HUES64 (cell line): Measurements from ENCODE around the gene ST14.

ENCODE experiments used
- H3K27ac ChIP-seq: 2 replicates; pipeline ENCODE4 v1.7.0; 2013; ENCODE audit warnings: low read depth, low read length, inconsistent platforms
- H3K27me3 ChIP-seq: 2 replicates; pipeline ENCODE4 v1.6.1; 2013; ENCODE audit warnings: mild to moderate bottlenecking, low read length; ENCODE audit not compliant: insufficient read depth
- H3K36me3 ChIP-seq: 2 replicates; pipeline ENCODE4 v1.6.1; 2013; ENCODE audit warnings: mild to moderate bottlenecking, low read length; ENCODE audit not compliant: insufficient read depth
- H3K4me1 ChIP-seq: 2 replicates; pipeline ENCODE4 v1.6.1; 2013; ENCODE audit warnings: mild to moderate bottlenecking, low read length, moderate library complexity; ENCODE audit not compliant: insufficient read depth
- H3K4me3 ChIP-seq: 2 replicates; pipeline ENCODE4 v1.5.1; 2013; ENCODE audit warnings: mild to moderate bottlenecking, low read length, moderate library complexity
- H3K9ac ChIP-seq: 2 replicates; pipeline ENCODE4 v1.6.1; 2013; ENCODE audit warnings: mild to moderate bottlenecking, low read depth, low read length
- H3K9me3 ChIP-seq: 2 replicates; pipeline ENCODE4 v1.6.1; 2013; ENCODE audit warnings: low read depth, low read length; ENCODE audit not compliant: insufficient read depth
- WGBS: fragments of 150-250, 120-280 bp; methylation state at CpG from one replicate; pipeline ENCODE4 v1.1.7; 2013; ENCODE audit warnings: missing lambda C conversion rate; 5-methylcytosine and 5-hydroxymethylcytosine counted together

ST14 gene

DNA sequence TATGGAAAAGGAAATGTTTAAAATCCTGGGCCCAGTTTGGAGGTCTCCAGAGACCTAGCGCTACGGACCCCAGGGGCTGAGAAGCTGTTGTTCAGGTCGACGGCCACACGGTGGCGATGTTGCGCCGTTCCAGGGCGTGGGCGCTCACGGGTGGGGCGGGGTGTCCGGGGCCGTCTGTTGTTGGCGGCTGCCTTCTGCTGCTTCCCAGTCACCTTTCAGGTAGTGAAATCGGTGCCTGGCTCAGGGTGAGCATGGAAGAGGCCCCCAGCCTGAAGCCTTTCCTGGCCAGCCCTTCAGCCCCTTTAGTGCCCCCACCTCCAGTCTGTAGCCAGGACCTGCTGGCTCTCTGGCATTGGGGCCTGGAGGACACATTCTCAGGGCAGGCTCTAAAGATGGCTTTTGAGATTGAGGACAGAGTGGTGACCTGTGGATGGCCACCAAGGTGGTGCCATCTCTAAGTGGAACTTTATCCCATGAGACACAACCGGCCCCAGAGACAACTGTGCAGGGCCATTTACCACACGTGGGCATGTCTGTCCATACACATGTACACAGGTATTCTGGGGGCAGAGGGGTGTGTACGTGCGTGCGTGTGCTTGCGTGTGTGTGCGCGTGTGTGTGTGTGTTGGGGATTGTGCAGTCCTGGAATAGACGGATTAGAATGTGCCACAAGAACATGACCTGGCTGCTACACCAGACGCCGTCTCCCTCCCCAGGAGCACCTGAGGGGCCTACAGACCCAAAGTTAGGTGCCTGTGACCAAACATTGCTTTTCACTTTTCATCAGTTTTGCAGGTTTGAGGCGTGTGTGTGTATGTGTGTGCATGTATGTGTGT, 53.8 kb downstream of the ST14 start:
- H3K9me3 ChIP-seq: no peaks in the 10 kb centered on the region
- H3K9ac ChIP-seq: no peak overlapping the region
- H3K36me3 ChIP-seq: no peaks in the 10 kb centered on the region
- H3K4me1 ChIP-seq: peaks cover 8% of the 10 kb centered on the region
- H3K27me3 ChIP-seq: peaks cover 3% of the 10 kb centered on the region; the same call in 1 of the 2 replicates
- no peak overlapping the region for H3K27ac ChIP-seq
- WGBS: 41% methylated on average over 28 of the region's 28 CpGs
- no peak overlapping the region for H3K4me3 ChIP-seq

DNA sequence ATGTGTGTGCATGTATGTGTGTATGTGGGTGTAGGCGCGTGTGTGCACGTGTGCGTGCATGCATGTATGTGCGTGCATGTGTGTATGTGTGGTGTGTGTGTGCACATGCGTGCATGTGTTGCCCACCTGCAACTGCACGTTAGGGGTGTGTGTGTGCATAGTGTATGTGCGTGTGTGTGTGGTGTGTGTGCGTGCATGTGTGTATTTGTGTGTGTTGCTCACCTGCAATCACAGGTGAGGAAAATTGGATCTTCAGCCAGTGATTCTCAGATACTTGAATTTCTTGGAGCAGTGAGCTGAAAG, 54.3 kb downstream of the ST14 start:
- Histone ChIP-seq H3K9me3 (no peaks in the 10 kb centered on the region), H3K9ac (no peak overlapping the region), H3K27ac (no peak overlapping the region), H3K36me3 (no peaks in the 10 kb centered on the region), H3K4me1 (peaks cover 8% of the 10 kb centered on the region), H3K27me3 (peaks cover 3% of the 10 kb centered on the region; the same call in 1 of the 2 replicates), H3K4me3 (no peak overlapping the region)
- 95% methylated on average over 9 of the region's 9 CpGs for WGBS

DNA sequence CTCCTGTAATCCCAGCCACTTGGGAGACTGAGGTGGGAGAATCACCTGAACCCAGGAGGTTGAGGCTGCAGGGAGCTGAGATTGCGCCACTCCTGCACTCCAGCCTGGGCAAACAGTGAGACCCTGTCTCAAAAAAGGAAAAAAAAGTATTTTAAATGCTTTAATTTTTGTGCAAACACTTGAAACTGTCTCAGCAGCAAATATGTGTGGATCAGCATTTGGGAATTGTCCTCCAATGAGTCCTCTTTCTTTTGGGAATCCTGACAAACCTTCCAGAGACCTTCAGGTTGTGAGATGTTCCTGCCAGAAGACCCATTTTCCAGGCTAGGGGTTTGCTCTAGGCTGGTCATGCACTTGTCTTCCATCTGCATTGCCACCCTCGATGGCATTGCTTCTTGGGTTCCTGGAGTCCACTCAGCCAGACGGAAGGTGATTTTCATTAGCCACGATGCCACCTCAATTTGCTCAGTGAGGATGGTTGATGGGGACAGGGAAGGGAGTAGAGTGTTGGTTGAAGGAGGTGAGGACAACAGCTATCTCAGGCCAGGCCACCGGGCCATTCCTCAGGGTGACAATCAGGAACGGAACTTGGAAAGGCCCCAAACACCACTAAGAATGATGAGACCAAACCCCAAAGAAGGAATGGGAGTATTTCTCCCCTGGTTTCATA, 55.4 kb downstream of the ST14 start:
- H3K4me1 ChIP-seq: peaks cover 8% of the 10 kb centered on the region
- no peak overlapping the region for H3K4me3 ChIP-seq
- no peaks in the 10 kb centered on the region for H3K36me3 ChIP-seq
- no peak overlapping the region for H3K27ac ChIP-seq
- peaks cover 3% of the 10 kb centered on the region; the same call in 1 of the 2 replicates for H3K27me3 ChIP-seq
- H3K9me3 ChIP-seq: no peaks in the 10 kb centered on the region
- 93% methylated on average over 6 of the region's 6 CpGs for WGBS
- H3K9ac ChIP-seq: no peak overlapping the region

DNA sequence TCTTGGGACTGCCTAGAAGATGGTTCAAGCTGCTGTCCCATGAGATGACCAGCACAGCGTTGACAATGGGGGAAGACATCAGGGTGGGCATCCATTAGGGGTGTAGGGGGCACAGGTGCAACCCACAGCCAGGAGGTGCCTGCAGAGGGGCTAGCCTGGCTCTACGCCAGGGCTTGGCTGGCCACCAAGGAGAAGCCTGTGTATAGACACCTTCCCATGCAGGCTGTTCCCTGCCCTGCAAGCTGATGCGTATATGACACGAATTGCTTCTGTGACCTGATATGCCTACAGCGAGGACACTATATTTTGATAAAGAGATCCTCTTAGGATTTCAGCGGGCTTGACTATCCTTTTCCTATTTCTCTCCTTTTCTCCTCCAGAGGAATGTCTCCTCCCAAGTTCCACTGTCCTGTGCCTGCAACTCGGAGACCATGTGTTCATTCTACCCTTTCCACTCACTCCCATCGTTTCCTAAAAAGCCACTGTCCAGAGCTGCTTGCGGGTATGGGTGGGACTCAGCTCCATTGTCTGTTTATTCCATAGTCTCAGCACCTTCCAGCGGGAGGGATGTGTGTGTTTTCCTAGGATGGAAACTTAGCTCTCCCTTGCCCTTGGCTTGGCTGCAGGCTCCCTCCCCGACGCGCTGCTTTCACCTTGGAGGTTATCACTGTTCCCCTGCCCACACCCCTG, 56.1 kb downstream of the ST14 start:
- WGBS: 94% methylated on average over 13 of the region's 13 CpGs
- no peak overlapping the region for H3K27ac ChIP-seq
- H3K4me1 ChIP-seq: peaks cover 8% of the 10 kb centered on the region
- no peak overlapping the region for H3K4me3 ChIP-seq
- no peaks in the 10 kb centered on the region for H3K36me3 ChIP-seq
- peaks cover 3% of the 10 kb centered on the region; the same call in 1 of the 2 replicates for H3K27me3 ChIP-seq
- no peak overlapping the region for H3K9ac ChIP-seq
- no peaks in the 10 kb centered on the region for H3K9me3 ChIP-seq

DNA sequence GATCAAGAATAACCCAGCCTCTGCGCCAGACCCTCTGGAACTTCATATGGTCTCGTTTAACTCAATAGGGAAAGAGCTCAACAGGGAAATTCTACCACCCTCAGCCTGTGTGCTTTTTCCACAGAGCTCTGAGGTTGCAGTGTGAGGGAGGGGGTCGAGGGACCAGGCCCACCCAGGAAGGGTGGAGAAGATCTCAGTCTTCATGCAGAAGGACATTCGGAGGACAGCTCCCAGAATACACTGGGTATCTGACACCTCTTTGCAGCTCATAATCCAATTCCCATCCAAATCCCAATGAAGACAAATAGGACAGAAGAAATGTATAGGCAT, 56.6 kb downstream of the ST14 start:
- Histone ChIP-seq H3K27ac (no peak overlapping the region), H3K9me3 (no peaks in the 10 kb centered on the region), H3K4me3 (no peak overlapping the region), H3K4me1 (peaks cover 8% of the 10 kb centered on the region), H3K27me3 (peaks cover 3% of the 10 kb centered on the region; the same call in 1 of the 2 replicates), H3K36me3 (no peaks in the 10 kb centered on the region), H3K9ac (no peak overlapping the region)
- 92% methylated on average over 3 of the region's 4 CpGs for WGBS

DNA sequence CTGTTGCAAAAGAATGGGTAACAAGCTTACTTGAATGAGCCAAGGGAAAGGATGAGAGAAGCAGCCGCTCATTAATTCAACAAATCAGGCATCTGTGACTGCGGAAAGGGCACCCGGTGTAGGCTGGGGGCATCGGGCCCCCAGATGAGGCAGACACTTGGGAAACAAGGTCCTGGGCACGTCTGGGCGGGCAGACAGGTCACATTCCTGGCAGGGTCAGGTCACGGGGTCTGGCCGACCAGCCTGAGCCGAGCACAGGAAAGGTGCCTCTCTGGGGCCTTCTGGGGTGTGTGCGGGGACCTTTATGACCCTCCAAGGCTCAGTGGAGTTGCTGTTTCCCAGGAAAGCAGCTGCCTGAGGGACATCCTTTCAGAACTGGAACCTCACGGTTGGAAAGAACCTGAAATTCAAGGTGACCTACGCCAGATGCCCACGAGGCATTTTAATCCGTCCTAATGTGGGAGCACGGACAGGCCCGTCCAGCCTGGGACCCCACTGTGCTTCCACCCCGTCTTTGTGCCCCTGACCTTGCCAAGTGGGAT, 57.1 kb downstream of the ST14 start:
- H3K4me3 ChIP-seq: no peak overlapping the region
- H3K9ac ChIP-seq: no peak overlapping the region
- peaks cover 8% of the 10 kb centered on the region for H3K4me1 ChIP-seq
- no peaks in the 10 kb centered on the region for H3K9me3 ChIP-seq
- WGBS: 90% methylated on average over 17 of the region's 17 CpGs
- H3K27me3 ChIP-seq: peaks cover 3% of the 10 kb centered on the region; the same call in 1 of the 2 replicates
- no peak overlapping the region for H3K27ac ChIP-seq
- H3K36me3 ChIP-seq: no peaks in the 10 kb centered on the region

DNA sequence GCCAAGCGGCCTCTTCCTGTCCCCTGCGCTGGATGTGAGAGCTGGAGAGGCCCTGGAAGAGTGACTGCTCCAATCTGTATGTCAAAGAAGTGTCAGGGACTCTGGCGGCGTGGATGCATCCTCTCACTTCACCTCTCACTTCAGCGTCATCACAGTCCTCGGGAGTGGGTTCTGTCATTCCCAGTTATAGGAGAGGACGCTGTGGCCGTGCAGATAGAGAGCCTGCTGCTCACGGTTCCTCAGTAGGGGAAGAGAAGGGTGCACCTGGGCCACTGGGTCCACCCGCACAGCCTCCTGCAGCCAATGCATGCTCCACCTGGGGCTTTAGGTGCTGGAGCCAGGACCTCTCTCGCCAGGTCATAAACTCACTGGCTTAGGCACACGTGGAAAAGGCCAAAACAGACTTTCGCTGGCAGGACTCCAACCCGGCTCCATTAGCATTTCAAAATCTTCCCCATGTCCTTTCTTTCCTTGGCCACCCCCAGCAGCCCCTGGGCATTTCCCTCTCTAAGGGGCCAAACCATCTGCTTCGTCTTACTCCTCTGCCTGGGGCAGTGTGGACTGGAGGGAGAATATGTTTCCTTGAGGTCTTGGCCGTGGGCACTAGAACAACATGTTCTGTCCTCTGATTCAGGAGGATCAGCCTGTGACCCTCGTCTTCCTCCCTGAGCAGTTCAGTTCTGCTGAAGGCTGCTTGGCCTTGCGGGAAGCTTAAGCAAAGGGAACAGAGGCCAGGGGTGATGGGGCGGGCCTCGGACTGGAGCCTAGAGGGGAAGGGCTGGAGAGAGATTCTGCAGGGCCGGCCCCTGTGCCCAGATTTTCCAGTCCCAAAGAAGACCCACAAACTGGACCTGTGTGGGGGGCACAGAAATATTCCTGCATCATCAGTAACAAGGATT, 57.8 kb downstream of the ST14 start:
- peaks cover 3% of the 10 kb centered on the region; the same call in 1 of the 2 replicates for H3K27me3 ChIP-seq
- H3K9me3 ChIP-seq: no peaks in the 10 kb centered on the region
- H3K4me1 ChIP-seq: peaks cover 8% of the 10 kb centered on the region
- H3K27ac ChIP-seq: no peak overlapping the region
- no peak overlapping the region for H3K9ac ChIP-seq
- H3K36me3 ChIP-seq: no peaks in the 10 kb centered on the region
- no peak overlapping the region for H3K4me3 ChIP-seq
- WGBS: 69% methylated on average over 21 of the region's 21 CpGs

DNA sequence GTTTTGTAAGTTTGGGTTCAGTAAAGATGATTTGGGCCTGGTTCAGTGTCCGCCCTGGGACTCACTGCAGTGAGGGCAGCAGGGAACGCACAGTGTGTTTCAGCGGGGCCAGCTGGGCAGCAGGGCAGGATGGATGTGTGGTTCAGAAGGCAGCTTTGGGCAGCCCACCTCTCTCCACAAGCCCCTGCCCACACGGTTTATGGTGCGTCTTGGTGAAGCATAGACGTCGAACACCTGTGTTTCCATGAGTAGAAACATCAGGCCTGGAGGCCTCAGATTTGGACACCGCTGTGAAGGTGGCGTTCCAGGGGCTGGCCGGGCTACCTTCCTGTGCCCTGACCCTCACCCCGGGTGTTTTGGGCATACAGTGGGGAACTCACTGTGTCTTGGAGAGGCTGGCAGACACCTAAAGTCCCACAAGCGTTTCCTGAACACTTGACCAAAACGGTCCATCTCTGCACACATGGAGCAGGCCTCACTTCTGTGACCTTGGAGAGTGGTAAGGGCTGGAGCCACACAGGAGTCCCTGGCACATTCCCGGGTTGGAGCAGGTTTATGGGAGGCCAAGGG, 59.0 kb downstream of the ST14 start:
- WGBS: 94% methylated on average over 14 of the region's 14 CpGs
- no peaks in the 10 kb centered on the region for H3K36me3 ChIP-seq

DNA sequence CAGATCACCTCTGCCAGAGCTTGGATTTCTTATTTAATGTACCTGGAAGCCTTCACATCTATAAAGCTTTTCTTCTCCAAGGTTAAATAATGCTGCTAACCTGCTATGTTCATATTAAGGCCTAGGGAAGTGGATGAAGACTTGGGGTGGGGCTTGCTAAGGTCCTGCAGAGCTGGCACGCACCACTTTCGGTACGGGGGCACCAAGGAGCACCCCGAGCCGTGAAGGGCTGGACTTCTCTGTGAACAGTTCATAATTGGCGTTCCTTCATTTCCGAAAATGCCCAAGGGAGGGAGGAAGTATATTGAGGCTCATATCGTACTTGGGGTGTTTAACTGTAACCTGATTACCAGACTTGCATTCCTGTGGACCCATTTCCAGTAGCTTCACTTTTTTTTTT, 59.6 kb downstream of the ST14 start:
- Histone ChIP-seq H3K4me1 (peaks cover 8% of the 10 kb centered on the region), H3K9ac (no peak overlapping the region)

More for the DNA sequence above, 59.0 kb downstream of the ST14 start:
- peaks cover 8% of the 10 kb centered on the region for H3K4me1 ChIP-seq
- H3K9me3 ChIP-seq: no peaks in the 10 kb centered on the region
- H3K27ac ChIP-seq: no peak overlapping the region
- no peaks in the 10 kb centered on the region for H3K27me3 ChIP-seq
- no peak overlapping the region for H3K9ac ChIP-seq
- H3K4me3 ChIP-seq: no peak overlapping the region

DNA sequence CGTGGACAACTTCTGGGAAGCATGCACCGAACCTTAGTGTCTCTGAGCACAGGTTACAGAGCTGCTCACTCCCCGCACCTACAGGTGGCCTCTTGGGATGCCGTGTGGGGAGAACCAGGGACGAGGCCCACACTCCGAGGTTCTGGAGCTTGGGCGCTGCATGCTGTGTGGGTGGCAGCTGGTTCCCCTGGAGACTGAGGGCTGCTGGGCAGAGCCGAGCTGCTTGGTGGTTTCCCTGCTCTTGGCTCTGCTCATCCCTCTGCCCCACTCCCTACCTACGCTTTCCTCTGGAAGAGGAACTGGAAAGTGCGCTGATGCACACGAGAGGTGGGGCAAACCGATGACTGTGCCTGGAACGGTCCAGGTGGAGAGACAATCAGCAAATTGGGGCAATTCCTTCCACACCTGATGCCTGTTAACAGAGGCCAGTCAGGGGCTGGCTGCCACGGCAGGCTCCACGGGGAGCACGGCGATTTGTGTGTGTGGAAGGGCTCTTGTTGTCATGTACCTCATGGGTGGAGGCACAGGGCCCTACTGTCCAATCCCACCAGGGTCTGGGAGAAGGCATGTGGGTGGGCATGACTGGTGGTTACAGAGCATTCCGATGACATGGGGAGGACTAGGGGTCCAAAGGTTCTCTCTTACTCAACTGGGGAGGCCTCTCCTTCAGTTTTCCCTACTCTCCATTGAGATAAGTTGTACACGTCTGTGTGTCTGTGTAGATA, 60.9 kb downstream of the ST14 start:
- no peak overlapping the region for H3K27ac ChIP-seq
- no peak overlapping the region for H3K9ac ChIP-seq
- H3K36me3 ChIP-seq: no peaks in the 10 kb centered on the region
- no peaks in the 10 kb centered on the region for H3K27me3 ChIP-seq
- H3K4me1 ChIP-seq: peaks cover 8% of the 10 kb centered on the region
- WGBS: 93% methylated on average over 18 of the region's 19 CpGs
- H3K9me3 ChIP-seq: no peaks in the 10 kb centered on the region
- H3K4me3 ChIP-seq: no peak overlapping the region

More for the DNA sequence above, 59.6 kb downstream of the ST14 start:
- no peaks in the 10 kb centered on the region for H3K36me3 ChIP-seq
- no peaks in the 10 kb centered on the region for H3K9me3 ChIP-seq
- no peak overlapping the region for H3K27ac ChIP-seq
- no peak overlapping the region for H3K4me3 ChIP-seq
- 96% methylated on average over 8 of the region's 8 CpGs for WGBS
- no peaks in the 10 kb centered on the region for H3K27me3 ChIP-seq
